ENCODE measurements around the gene HES7.

DNA sequence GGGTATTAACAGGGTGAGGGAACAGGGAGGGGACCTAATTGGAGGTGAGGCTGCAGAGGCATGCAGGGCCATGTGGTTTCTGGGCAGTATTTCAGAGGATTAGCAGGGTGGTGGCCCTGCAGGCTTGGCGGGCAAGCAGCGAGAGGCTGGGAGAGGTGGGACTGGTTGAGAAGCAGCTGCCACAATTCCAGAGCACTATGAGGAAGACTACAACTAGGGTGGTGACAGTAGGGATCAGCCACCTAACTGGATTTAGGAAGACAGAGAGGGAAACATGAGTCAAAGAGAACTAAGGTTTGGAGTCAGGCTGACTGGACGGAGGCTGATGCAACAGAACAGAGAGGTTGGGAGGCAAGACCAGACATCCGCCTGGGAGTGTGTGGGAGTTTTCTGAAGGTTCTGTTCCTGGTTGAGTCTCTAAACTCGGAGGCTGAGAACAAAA is 17.9 kb downstream of the HES7 start:
- TF ChIP-seq EZH2 (IDR thresholded peaks at IDR 0.05; ENCODE audit: borderline replicate concordance, low read length) (no peak), CTCF (IDR thresholded peaks at IDR 0.05; ENCODE audit: low read length) (no peak)

All from OCI-LY1 (cell line).